SIG-M5 treated with dmso at 0.1 percent for 504 hours (cell line): Measurements from ENCODE around the gene NF1.
"Not testable (repeated sequence)": the region's sequence is repeated elsewhere in the genome, so short reads cannot be mapped to it uniquely, and the experiment has no call there.

Experiments used
- DNase-seq: peaks from one replicate; lab custom pipeline; 2025; ENCODE audit not compliant: unreplicated experiment; lab: John Stamatoyannopoulos, UW

Gene NF1

DNA sequence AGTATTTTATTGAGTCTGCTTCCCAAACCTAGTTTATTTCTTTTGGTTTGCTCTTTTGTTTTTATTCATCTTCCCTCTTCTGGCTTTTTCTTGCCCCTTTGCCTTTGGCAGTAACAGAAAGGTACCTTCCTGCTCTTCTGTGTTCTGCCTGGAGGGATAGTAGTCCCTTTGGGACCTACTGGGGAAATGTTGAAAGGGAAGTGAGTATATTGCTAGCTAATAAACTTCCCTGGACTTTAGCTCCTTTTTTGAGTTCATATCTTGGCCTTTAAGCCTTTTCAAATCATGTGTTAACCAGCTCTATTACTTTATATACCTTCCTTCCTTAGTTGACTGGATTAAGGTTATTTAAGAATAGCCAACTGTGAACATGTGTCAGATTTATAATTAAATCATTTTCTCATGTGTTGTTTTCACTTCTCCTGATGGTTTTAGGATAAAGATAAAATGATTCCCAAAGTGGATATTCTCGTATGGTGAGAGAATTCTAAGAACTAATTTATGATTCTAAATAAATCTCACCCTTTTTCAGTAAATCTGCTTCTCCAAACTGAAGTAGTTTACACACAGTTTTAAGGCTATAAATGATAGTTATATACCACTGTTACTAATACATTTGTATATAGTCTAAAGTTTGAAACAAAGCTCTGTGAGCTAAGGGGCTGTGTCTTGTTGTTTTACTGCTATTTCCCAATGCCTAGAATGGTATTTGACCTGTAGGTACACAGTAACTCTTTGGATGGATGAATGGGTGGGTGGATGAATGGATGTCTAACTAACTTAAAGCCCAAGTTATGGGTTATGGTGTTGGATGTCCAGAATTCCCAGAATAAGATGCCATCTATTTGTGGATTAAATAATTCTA is 156.6 kb downstream of the NF1 start:
- no peak for DNase-seq

DNA sequence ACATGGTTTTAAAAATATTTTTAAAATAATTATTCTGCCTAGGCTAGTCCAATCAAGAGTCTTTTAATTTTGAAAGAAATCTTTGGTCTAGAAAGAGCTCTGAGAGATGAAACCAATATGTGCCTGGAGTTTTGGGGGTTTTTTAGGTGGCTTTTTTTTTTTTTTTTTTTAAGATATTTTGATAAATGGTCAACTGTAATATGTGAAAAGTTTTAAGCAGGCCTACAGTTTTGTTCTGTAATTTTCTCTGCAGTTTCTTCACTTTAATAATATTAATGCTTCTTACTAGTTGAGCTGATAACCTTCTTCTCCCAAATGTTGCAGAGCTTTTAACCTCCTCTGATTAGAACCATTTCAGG is 157.2 kb downstream of the NF1 start:
- DNase-seq, result no peak

DNA sequence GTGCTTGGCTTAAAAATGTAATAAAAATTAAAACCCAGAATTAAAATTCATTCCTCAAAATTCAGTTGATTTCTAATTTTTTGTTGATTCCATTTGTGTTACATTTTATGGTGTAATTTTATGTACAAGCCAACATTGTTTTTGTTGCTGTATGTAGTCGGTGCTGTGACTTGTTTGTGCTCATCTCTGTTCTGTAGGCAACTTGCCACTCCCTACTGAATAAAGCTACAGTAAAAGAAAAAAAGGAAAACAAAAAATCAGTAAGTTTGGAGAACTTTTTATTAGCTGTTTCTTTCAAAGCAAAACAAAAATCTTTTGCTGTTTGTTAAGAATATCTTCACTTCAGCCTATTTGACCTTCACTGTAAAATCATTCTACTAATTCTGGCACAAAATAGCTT is 158.0 kb downstream of the NF1 start:
- DNase-seq, result no peak

DNA sequence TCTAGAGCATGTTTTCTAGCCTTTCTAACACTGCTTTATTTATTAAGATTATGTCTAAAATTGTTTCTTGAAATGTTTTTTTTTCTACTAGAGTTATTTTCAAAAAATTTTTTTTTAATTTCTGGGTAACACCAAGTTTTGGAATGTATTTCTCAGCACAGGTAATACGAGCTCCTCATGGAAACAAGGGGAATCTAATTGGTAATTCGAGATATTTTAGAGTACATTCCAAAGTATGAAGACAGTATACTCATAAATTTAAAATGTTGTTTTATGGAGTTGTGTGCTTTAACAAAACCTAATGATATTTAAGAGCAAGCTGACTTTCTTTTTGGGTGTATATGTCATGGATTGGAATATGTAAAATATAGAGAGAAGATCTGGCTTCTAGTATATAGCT is 159.9 kb downstream of the NF1 start:
- no peak for DNase-seq

DNA sequence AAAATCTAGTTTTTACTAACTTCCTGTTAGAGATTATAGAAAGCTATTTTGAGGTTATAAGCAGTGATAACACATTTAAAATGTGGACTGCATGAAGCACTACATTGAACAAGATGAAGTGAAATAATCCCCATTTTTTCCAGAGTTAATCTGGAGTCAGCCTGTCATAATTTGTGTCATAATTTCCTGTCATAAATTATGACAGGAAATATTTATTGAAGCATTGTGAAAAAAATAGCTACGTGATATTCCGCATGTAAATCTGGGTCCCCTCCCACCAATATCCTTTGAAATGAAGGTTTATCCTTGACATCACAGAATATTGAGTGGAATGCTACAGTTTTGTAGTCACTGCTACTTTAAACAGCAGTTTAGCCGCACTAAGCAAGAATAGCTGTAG is 162.2 kb downstream of the NF1 start:
- no peak for DNase-seq

DNA sequence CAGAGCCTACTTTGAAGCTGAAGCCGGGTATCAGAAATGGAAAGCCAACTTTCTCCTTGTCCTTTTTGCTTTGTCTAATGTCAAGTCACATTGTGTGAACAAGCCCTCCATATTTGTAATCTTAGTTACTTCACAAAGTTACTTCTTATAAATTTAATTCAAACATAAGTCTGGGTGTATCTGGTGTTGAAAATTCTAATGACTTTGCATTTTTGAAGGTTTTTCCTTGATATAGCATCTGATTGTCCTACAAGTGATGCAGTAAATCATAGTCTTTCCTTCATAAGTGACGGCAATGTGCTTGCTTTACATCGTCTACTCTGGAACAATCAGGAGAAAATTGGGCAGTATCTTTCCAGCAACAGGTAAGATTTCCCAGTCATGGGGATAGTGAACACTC is 165.4 kb downstream of the NF1 start:
- DNase-seq, result no peak

DNA sequence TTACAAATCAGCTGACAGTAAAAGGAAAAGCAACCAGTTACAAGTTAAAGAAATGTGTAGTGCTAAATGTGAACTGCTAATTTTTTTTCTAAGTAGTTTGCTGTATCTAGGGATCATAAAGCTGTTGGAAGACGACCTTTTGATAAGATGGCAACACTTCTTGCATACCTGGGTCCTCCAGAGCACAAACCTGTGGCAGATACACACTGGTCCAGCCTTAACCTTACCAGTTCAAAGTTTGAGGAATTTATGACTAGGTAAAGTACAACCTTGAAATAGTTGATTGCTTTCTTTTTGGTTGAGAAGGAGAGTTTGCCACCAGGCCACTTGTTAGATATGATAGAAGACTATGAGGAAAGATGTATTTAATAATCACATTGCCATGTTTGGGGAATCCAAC is 166.8 kb downstream of the NF1 start:
- DNase-seq, result no peak

DNA sequence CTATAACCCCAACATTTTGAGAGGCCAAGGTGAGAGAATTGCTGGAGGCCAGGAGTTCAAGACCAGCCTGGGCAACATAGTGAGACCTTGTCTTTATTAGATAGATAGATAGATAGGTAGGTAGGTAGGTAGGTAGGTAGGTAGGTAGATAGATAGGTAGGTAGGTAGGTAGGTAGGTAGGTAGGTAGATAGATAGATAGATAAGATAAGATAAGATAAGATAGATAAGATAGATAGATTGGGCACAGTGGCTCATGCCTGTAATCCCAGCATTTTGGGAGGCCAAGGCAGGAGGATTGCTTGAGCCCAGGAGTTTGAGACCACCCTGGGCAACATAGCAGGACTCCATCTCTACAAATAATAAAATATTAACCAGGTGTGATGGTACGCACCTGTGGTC is 168.1 kb downstream of the NF1 start:
- DNase-seq, result not testable (repeated sequence)

DNA sequence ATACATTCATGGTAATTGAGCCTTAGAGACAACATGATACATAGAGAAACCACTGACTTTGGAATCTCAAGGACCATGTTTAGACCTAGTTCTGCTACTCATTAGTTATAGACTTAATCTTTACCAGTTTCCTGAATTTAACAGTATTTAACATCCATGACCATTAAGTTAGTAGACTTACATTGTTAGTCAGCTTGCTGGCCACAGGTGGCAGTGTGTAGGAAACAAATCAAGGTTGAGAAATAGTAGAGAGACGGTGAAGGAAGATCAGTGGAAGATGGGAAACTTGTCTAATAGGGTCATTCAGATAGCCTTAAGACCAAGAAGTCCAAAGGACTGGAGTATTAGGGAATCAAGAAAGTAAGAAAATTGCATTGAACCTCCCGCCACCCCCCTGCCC is 171.3 kb downstream of the NF1 start:
- DNase-seq, result peak; percentile 29

DNA sequence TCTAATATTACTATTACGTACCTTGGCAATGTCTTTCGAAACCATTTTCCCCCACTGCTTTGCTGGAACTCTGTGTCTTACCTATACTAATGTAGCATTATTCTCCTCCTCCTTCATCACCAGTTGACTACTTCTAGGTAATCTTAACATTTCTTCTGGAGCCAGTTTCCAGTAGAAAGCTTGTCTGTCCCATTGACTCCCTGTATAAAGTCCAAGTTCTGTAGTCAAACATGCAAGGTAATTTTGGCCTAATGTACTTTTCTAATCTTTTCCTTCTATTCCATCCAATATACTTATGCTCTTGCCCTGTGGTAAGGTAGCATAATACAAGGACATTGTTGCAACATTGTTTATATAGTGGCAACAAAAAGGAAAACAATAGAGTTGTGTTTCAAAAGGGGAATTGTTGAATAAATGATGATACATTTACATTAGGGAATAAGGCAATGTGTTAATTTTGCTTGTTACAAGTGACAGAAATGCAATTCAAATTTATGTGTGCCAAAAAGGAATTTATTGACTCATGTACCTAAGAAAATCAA is 174.3 kb downstream of the NF1 start:
- no peak for DNase-seq

DNA sequence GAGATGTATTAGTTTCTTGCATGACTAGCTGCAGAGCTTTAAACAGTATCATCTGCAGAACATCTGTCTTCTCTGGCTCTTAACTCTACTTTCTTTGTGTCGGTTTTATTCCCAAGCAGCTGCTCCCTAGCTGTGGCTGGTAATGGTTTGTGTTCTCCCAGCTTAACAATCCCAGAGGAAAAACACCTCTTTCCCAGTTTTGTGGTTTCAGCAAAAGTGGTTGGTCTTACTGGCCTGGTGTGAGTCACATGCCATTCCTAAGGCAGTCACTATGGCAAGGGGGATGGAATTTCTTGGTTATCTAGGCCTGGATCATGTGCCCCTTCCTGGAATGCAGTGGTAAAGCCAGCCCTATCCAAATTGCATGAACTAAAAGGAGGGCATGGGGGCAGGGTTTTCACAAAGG is 174.8 kb downstream of the NF1 start:
- no peak for DNase-seq

DNA sequence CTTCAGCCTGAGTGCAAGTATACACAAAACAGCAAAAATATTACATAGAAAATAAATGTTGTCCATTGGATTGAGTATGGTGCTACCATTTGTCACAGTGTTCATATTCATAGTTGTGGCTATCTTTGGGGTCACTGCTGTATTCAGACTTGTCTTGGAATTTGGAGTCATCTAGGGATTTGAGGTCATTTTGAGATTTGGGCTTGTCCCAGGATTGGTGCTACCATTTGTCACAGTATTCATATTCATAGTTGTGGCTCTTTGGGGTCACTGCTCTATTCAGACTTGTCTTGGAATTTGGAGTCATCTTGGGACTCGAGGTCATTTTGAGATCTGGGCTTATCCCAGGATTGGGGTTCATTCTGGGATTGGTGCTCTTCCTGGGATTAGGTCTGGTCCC is 177.5 kb downstream of the NF1 start:
- no peak for DNase-seq

DNA sequence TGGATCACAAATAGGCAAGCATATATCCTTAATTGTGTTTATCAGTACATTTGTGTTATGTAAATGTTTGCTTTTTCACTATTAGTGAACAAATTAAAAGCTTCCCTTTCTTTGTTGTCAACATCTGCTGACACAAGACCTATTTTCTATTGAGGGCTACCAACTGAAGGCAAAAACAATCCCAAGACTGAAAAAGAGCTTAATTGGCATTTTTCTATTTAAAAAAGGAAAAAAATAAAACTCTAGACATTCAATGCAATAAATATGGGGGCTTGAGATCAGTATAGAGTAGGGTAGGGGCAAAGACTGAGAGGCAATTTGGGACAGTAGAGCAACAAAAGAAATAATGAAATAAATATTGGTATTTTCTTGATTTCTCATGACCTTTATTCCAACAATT is 178.0 kb downstream of the NF1 start:
- DNase-seq, result no peak

DNA sequence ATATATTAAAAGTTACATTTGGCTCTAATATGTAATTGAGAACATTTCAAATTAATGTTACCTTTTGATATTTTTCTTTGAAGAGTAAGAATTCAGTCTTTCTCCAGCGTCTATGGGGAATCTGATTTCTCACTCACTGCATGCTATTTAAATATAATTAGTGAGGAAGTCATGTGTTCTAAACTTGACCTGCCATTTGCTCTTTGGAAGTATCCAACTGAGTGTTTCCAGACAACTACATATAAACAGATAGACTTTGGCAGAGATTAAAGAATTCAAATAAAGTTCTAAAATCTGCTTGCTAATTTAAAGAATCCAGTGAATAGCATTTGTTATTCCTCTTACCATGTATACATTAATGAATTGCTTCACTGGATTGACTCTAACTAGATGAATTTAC is 178.7 kb downstream of the NF1 start:
- DNase-seq, result no peak

DNA sequence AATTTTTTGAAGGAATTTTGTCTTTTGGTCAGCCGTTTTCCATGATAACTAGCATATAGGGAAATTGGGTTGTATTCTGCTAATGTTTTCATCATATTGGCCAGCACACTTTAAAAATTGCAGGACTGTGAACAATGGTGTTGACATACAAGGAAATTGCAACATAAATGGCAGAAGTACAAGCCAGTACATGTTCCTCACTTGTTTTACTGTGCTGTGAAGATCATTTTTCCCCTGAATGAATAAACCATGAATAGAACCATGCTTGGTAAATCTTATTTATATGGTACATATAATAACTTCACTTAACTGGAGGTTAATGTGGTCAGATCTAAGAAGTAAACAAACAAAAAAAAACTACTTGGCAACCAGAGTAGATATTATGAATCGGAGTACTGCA is 179.5 kb downstream of the NF1 start:
- DNase-seq, result peak; percentile 85

DNA sequence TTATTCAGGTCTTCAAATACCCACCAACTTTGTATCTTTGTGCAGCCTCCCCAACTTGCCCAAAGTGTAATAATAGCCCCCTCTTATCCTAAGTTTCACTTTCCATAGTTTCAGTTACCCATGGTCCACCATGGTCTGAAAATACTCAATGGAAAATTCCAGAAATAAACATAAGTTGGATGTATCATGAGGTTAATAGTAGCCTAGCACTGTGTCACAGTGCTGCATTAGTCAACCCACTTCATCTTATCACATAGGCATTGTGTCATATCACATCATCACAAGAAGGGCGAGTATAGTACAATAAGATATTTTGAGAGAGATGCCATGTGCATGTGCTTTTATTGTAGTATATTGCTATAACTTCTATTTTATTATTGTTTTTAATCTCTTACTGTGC is 180.3 kb downstream of the NF1 start:
- no peak for DNase-seq

DNA sequence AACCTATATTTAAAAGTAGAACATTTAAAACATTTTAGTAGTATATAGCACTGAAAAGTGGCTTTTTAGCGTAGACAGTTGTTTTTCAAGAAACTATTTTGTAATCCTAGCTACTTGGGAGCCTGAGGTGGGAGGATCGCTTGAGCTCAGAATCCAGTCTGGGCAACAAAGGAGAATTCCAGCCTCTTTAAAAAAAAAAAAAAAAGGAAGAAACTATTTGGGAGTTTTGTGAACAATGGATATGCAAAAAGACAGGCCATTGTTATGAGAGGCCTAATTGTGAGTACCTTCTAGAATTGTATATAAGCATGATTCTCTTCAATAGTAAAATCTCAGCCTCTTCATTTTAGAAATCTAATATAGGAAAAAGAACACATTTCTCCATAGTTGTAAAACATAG is 184.6 kb downstream of the NF1 start:
- DNase-seq, result no peak

DNA sequence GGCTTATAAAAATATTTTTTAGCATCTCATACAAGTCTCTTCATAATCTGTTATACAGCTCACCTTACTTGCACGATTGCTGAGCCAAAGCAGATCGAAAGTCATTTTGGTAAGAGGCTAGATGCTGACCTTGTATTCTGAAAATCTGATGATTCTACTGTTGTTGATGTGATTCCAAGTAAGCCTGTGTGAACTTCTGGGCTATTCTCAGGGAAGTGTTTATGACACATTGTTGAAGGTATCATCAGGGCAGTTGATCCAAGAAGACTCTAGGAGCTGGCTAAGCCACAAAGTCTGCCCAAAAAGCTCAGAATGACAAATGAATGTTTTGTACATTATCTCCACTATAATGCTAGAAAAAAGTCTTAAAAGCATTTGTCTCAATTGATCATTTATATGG is 186.3 kb downstream of the NF1 start:
- DNase-seq, result no peak

DNA sequence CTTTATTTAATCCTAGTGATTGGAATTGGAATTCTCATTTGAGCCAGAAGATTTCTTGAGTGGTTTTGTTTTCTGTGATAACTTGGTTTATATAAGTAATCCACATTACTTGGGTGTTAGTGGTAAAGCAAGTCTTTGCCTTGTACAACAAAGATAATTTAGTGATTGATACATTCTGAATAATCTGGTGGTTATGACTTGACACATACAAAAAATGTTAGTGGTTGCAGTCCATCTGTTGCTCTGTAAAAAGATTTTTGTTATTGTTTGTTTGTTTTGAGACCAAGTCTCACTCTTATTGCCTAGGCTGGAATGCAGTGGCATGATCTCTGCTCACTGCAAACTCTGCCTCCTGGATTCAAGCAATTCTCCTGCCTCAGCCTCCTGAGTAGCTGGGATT is 189.1 kb downstream of the NF1 start:
- DNase-seq, result no peak

DNA sequence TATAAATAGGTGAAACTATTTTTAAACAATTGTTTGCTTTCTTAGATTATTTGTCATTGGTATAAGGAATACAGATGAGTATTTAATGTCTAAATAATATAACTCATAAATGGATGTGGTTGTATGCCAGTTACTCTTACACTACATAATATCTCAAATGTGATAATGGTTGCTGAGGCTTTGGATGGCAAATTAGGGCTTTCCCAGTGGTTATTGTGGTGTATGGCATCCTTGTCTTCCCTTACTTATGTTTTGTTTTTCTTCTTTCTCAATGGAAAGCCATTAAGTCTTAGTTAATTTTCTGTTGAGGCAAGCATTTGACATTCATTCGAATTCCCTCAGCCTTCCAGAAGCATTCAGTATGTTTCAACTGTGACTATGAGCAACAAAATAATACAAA is 191.8 kb downstream of the NF1 start:
- no peak for DNase-seq

DNA sequence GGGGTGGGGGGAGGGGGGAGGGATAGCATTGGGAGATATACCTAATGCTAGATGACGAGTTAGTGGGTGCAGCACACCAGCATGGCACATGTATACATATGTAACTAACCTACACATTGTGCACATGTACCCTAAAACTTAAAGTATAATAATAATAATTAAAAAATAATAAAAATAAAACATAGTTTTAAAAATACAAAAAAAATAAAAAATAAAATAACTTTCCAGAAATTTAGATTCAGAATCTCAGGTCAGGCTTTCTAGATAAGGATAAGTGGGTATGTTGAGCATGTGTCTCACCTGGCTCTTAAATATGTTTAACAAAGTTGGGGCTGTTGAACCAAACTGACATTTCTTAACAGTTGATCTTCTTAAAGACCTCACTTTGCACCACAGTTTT is 193.2 kb downstream of the NF1 start:
- not testable (repeated sequence) for DNase-seq

DNA sequence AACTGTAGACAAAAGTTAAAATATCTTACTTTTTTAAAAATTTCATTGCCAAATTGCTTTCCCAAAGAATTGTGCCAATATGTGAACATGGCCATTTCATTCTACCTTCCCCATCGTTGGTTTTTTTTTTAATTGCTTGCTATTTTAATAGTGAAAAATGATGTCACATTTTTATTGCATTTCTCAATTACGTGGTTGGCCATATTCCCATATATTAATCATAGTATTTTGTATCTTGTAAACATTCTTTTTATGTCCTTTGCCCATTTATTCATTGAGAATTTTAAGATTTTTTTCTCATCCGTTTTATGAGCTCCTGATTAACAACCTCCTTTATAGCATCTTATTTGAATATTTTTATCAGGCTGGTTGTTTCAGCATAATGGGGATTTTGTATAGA is 195.0 kb downstream of the NF1 start:
- no peak for DNase-seq

DNA sequence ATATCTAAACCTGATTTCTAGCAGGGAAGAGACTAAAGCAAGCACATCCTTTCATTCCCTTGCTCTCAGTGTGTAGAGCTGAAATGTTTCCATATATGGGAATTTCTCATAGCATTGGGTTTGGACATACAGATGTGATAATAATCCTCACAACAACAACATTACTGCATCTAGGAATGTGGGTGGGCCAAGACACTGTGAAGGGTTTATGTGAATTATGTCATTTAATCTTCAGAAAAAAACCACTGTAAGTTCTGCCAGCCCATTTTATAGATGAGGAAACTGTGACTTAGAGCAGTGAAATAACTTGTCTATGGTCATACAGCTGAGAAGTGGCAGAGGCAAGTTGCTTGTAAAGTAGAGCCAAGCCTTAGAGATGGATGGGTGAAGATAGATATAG is 197.0 kb downstream of the NF1 start:
- no peak for DNase-seq
